Neural crest cell (in vitro differentiated cells): ENCODE data around the gene ITGA2. TPM values are rescaled to one million over a fixed set of nuclear protein-coding genes. Genes with fewer than 3 reads are reported as not detected.

Source experiments
- DNase-seq: peaks from one replicate; pipeline ENCODE4 v3.0.0; 2021; ENCODE audit warnings: low read depth, mixed read lengths, low spot score
- H3K27ac Mint-ChIP-seq: one replicate; pipeline ENCODE4 v1.8.0; 2021; ENCODE audit warnings: mild to moderate bottlenecking, mixed read lengths; ENCODE audit not compliant: unreplicated experiment
- H3K27me3 Mint-ChIP-seq: 2 replicates; pipeline ENCODE4 v1.8.0; 2021; ENCODE audit warnings: low read depth, mild to moderate bottlenecking, mixed read lengths
- H3K36me3 Mint-ChIP-seq: 2 replicates; pipeline ENCODE4 v1.8.0; 2021; ENCODE audit warnings: low read depth, mild to moderate bottlenecking, mixed read lengths
- H3K4me1 Mint-ChIP-seq: 2 replicates; pipeline ENCODE4 v1.8.0; 2021; ENCODE audit warnings: mixed read lengths
- H3K4me3 Mint-ChIP-seq: one replicate; pipeline ENCODE4 v1.8.0; 2021; ENCODE audit warnings: mild to moderate bottlenecking, mixed read lengths
- H3K9me3 Mint-ChIP-seq: 2 replicates; pipeline ENCODE4 v1.8.0; 2021; ENCODE audit warnings: mixed read lengths
- CTCF ChIP-seq: fragments of 200-600 bp; sonication (generic); conservative IDR thresholded peaks from 2 replicates; pipeline ENCODE4 v1.5.0; 2021; ENCODE audit warnings: antibody characterized with exemption, mild to moderate bottlenecking
- long read RNA-seq: library from polyadenylated mRNA; unstranded; transcript quantifications from one replicate; pipeline ENCODE4 v2.0.0, GENCODE V29; 2020
- total RNA-seq: library from RNA; stranded (reverse); gene quantifications from 2 replicates; pipeline ENCODE4 v1.2.1, GENCODE V29; 2021

Gene ITGA2
- total RNA-seq = 1.7 and 2.0 TPM in 2 replicates
- long read RNA-seq, partial matches to known transcripts = 2 of 3 reads
- long read RNA-seq, other reads (novel, unspliced or antisense) = 1 of 3 reads

- Mint-ChIP-seq H3K4me1 (peaks cover 11% of the 10 kb centered on the region), H3K27ac (no peak within 1 kb of the TSS), H3K9me3 (peaks cover 3% of the 10 kb centered on the region), H3K36me3 (peaks cover 4% of the 10 kb centered on the region), H3K27me3 (peaks cover 82% of the 10 kb centered on the region), H3K4me3 (peak within 1 kb of the TSS; percentile 86)
- peak; percentile 27 for DNase-seq
- TF ChIP-seq CTCF = no peak
Observed at GRCh38 chr5:52989025-52989780, at the start of gene ITGA2. ITGA2 (plus strand) TSS chr5:52989352; CDS start chr5:52989469, 117 bp downstream.

- H3K36me3 Mint-ChIP-seq = no peaks in the 10 kb centered on the region
- no peaks in the 10 kb centered on the region for H3K27me3 Mint-ChIP-seq
- H3K4me1 Mint-ChIP-seq = no peaks in the 10 kb centered on the region
- TF ChIP-seq CTCF = no peak
- H3K4me3 Mint-ChIP-seq = no peak overlapping the region
- DNase-seq = no peak
- no peak overlapping the region for H3K27ac Mint-ChIP-seq
- no peaks in the 10 kb centered on the region for H3K9me3 Mint-ChIP-seq
Observed at GRCh38 chr5:52943285-52943684, 45.9 kb upstream of the ITGA2 start.

- no peak overlapping the region for H3K4me3 Mint-ChIP-seq
- H3K27ac Mint-ChIP-seq = no peak overlapping the region
- H3K27me3 Mint-ChIP-seq = no peaks in the 10 kb centered on the region
- no peak for DNase-seq
- no peaks in the 10 kb centered on the region for H3K36me3 Mint-ChIP-seq
- no peaks in the 10 kb centered on the region for H3K4me1 Mint-ChIP-seq
- no peak for TF ChIP-seq CTCF
- H3K9me3 Mint-ChIP-seq = no peaks in the 10 kb centered on the region
Observed at GRCh38 chr5:52943808-52944207, 45.3 kb upstream of the ITGA2 start.

- Mint-ChIP-seq H3K36me3 (no peaks in the 10 kb centered on the region), H3K9me3 (no peaks in the 10 kb centered on the region), H3K4me1 (no peaks in the 10 kb centered on the region), H3K4me3 (no peak overlapping the region), H3K27ac (no peak overlapping the region), H3K27me3 (no peaks in the 10 kb centered on the region)
- DNase-seq = no peak
- TF ChIP-seq CTCF = no peak
Observed at GRCh38 chr5:52945040-52945439, 44.1 kb upstream of the ITGA2 start.

GRCh38 chr5:52947208-52947607 is 41.9 kb upstream of the ITGA2 start:
- Mint-ChIP-seq H3K9me3 (no peaks in the 10 kb centered on the region), H3K27me3 (no peaks in the 10 kb centered on the region), H3K36me3 (no peaks in the 10 kb centered on the region), H3K4me3 (no peak overlapping the region), H3K4me1 (no peaks in the 10 kb centered on the region), H3K27ac (no peak overlapping the region)
- TF ChIP-seq CTCF = no peak
- DNase-seq = no peak
